Ishikawa (cell line): Measurements from ENCODE around the gene FOXJ2.

Source experiments
- CEBPB ChIP-seq: IDR thresholded peaks from 2 replicates; pipeline ENCODE4 v1.6.1; 2012
- CREB1 ChIP-seq: IDR thresholded peaks from 2 replicates; pipeline ENCODE4 v1.6.1; 2012; ENCODE audit warnings: low read depth
- EGR1 ChIP-seq: IDR thresholded peaks from 2 replicates; pipeline ENCODE4 v1.6.1; 2012
- EP300 ChIP-seq: IDR thresholded peaks from 2 replicates; pipeline ENCODE4 v1.6.1; 2012; ENCODE audit warnings: borderline replicate concordance
- FOXM1 ChIP-seq: IDR thresholded peaks from 2 replicates; pipeline ENCODE4 v1.6.1; 2012; ENCODE audit warnings: low read depth, borderline replicate concordance
- MAX ChIP-seq: IDR thresholded peaks from 2 replicates; pipeline ENCODE4 v1.6.1; 2012
- NFIC ChIP-seq: IDR thresholded peaks from 2 replicates; pipeline ENCODE4 v1.6.1; 2012
- RAD21 ChIP-seq: IDR thresholded peaks from 2 replicates; pipeline ENCODE4 v1.6.1; 2012; ENCODE audit warnings: low read depth
- TAF1 ChIP-seq: IDR thresholded peaks from 2 replicates; pipeline ENCODE4 v1.6.1; 2012; ENCODE audit warnings: low read depth, mild to moderate bottlenecking
- TCF12 ChIP-seq: IDR thresholded peaks from 2 replicates; pipeline ENCODE4 v1.6.1; 2012; ENCODE audit warnings: low read depth
- TEAD4 ChIP-seq: IDR thresholded peaks from 2 replicates; pipeline ENCODE4 v1.6.1; 2012
- YY1 ChIP-seq: IDR thresholded peaks from 2 replicates; pipeline ENCODE4 v1.6.1; 2012; ENCODE audit warnings: low read depth
- ZBTB7A ChIP-seq: IDR thresholded peaks from 2 replicates; pipeline ENCODE4 v1.6.1; 2012; ENCODE audit warnings: low read depth
- TF ChIP-seq, protein P1 (sequence below): IDR thresholded peaks from 2 replicates; pipeline ENCODE4 v1.6.1; 2012; ENCODE audit warnings: low read depth, mild to moderate bottlenecking
- TF ChIP-seq, protein P2 (sequence below): IDR thresholded peaks from 2 replicates; pipeline ENCODE4 v1.6.1; 2012

The FOXJ2 gene

DNA sequence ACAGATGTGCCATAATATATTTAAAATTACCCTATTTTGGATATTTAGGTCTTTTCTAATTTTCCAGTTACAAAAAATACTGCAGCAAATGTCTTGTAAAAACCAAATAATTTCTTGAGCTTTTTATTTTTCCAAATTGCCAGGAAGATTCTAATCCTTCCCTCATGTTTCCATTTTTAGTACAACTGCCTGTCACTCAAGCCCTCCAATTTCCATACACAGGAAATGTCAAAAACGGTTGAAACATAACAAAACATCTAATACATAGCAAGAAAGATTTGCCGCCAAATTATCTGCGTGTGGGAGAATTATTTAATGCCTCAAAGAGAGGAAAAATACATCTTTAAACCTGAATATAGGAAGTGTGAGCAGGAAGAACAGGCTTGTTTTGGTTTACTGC lies 2.3 kb upstream of the FOXJ2 start:
- no peak for TF ChIP-seq TEAD4
- no peak for TF ChIP-seq CEBPB
- TF ChIP-seq CREB1 = no peak
- no peak for TF ChIP-seq MAX
- TF ChIP-seq EGR1 = no peak
- TF ChIP-seq TCF12 = no peak
- TF ChIP-seq ZBTB7A = no peak
- TF ChIP-seq YY1 = no peak

- TF ChIP-seq FOXM1 = no peak
- no peak for TF ChIP-seq TCF12
- TF ChIP-seq, protein P1, sequence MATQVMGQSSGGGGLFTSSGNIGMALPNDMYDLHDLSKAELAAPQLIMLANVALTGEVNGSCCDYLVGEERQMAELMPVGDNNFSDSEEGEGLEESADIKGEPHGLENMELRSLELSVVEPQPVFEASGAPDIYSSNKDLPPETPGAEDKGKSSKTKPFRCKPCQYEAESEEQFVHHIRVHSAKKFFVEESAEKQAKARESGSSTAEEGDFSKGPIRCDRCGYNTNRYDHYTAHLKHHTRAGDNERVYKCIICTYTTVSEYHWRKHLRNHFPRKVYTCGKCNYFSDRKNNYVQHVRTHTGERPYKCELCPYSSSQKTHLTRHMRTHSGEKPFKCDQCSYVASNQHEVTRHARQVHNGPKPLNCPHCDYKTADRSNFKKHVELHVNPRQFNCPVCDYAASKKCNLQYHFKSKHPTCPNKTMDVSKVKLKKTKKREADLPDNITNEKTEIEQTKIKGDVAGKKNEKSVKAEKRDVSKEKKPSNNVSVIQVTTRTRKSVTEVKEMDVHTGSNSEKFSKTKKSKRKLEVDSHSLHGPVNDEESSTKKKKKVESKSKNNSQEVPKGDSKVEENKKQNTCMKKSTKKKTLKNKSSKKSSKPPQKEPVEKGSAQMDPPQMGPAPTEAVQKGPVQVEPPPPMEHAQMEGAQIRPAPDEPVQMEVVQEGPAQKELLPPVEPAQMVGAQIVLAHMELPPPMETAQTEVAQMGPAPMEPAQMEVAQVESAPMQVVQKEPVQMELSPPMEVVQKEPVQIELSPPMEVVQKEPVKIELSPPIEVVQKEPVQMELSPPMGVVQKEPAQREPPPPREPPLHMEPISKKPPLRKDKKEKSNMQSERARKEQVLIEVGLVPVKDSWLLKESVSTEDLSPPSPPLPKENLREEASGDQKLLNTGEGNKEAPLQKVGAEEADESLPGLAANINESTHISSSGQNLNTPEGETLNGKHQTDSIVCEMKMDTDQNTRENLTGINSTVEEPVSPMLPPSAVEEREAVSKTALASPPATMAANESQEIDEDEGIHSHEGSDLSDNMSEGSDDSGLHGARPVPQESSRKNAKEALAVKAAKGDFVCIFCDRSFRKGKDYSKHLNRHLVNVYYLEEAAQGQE = no peak
- TF ChIP-seq, protein P2, sequence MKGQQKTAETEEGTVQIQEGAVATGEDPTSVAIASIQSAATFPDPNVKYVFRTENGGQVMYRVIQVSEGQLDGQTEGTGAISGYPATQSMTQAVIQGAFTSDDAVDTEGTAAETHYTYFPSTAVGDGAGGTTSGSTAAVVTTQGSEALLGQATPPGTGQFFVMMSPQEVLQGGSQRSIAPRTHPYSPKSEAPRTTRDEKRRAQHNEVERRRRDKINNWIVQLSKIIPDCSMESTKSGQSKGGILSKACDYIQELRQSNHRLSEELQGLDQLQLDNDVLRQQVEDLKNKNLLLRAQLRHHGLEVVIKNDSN = no peak
- TF ChIP-seq RAD21 = no peak
- no peak for TF ChIP-seq ZBTB7A
- TF ChIP-seq EP300 = no peak
- no peak for TF ChIP-seq EGR1
- no peak for TF ChIP-seq NFIC
- TF ChIP-seq TEAD4 = no peak
- TF ChIP-seq MAX = no peak
- TF ChIP-seq YY1 = no peak
- TF ChIP-seq TAF1 = no peak
- TF ChIP-seq CREB1 = no peak
- no peak for TF ChIP-seq CEBPB
These were observed 659 bp upstream of the FOXJ2 start for GRCh38 chr12:8031872-8032241.

GRCh38 chr12:8033153-8034044 lies 883 bp downstream of the FOXJ2 start:
- TF ChIP-seq RAD21 = no peak
- no peak for TF ChIP-seq CREB1
- TF ChIP-seq TCF12 = no peak
- TF ChIP-seq NFIC = no peak
- TF ChIP-seq, protein P2 = no peak
- TF ChIP-seq EGR1 = no peak

GRCh38 chr12:8034802-8035201 lies 2.3 kb downstream of the FOXJ2 start:
- no peak for TF ChIP-seq TCF12
- TF ChIP-seq CEBPB = no peak
- TF ChIP-seq RAD21 = no peak
- TF ChIP-seq MAX = no peak
- no peak for TF ChIP-seq EGR1
- no peak for TF ChIP-seq TAF1
- no peak for TF ChIP-seq YY1
- TF ChIP-seq, protein P2 = no peak
- no peak for TF ChIP-seq CREB1
- TF ChIP-seq EP300 = no peak
- TF ChIP-seq FOXM1 = no peak
- TF ChIP-seq NFIC = no peak

DNA sequence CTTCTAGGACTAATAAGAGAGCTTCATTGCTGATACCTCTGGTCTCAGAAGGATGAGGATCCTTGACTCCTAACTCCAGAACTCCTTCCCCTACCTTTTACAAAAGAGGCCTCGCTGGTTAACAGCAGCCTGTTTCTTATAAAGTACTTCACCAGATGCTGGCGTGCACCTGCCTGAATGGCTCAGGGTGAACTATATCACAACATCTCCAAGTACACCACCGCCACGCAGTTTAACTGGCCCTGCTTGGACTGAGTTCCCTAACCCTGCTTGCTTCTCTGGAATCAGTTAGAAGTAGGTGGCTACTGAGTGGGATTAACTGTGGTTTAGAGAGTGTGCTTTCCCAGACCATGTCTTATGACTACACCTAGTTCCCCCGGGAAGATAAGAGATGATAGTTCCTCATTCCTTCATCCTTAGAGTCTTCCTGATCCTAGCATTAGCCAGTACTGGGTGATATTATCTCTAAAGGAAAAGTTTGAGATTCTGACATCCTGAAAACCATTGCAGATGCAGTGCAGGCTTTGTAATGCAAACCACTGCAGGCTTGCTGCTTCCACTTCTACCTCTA lies 3.0 kb downstream of the FOXJ2 start:
- TF ChIP-seq YY1 (no peak), MAX (no peak), TCF12 (no peak), ZBTB7A (no peak), CEBPB (no peak), EP300 (no peak), TAF1 (no peak), RAD21 (no peak), NFIC (no peak), CREB1 (no peak), EGR1 (no peak), FOXM1 (no peak), TEAD4 (no peak)
- TF ChIP-seq, protein P2 = no peak
- TF ChIP-seq, protein P1 = no peak
